Naive thymus-derived CD4-positive, alpha-beta T cell (primary cell): ENCODE data around the gene KRTAP4-2. TPM values are rescaled to one million over a fixed set of nuclear protein-coding genes. Genes with fewer than 3 reads are reported as not detected.
A peak's percentile ranks its signal among the peaks of the same experiment; 100 is the strongest.
"Not testable (repeated sequence)": the region's sequence is repeated elsewhere in the genome, so short reads cannot be mapped to it uniquely, and the experiment has no call there.

Experiments
- ATAC-seq: fragments of 150-1000 bp; cut with Tn5 transposase; 2 replicates; pipeline ENCODE4 v1.10.0; 2021; ENCODE audit warnings: mild to moderate bottlenecking, moderate library complexity
- CTCF ChIA-PET: fragments of 350-600 bp; sonication (Branson Sonifier 250); formaldehyde crosslinking; loops from one replicate; lab custom pipeline; 2021; ENCODE audit warnings: antibody characterized with exemption; lab: Charles Lee
- POLR2A ChIA-PET: fragments of 350-600 bp; sonication (Branson Sonifier 250); formaldehyde crosslinking; loops from one replicate; lab custom pipeline; 2021; ENCODE audit warnings: antibody characterized with exemption, inconsistent platforms; lab: Charles Lee
- DNase-seq, 9 donors: peaks; one replicate each; pipeline versions ENCODE4 v3.0.0 to v3.0.0-alpha.2; 2020 to 2022; ENCODE audit warnings: mixed read lengths in 1 of 9
- H3K27ac ChIP-seq: one replicate; pipeline ENCODE4 v1.7.0; 2013; ENCODE audit warnings: mild to moderate bottlenecking, low read depth, low read length, moderate library complexity
- H3K27me3 ChIP-seq, 2 donors: one replicate each; pipeline ENCODE4 v1.7.0; 2013; ENCODE audit warnings: low read length in 2 of 2, mild to moderate bottlenecking in 2 of 2, moderate library complexity in 2 of 2; ENCODE audit not compliant: control insufficient read depth in 2 of 2, insufficient read depth in 2 of 2
- H3K36me3 ChIP-seq, 3 experiments: 1 replicate in 2 of 3; 2 replicates in 1 of 3; pipeline ENCODE4 v1.7.0; 2013; ENCODE audit warnings: low read length in 3 of 3, mild to moderate bottlenecking in 3 of 3, moderate library complexity in 1 of 3; ENCODE audit not compliant: insufficient read depth in 3 of 3, control insufficient read depth in 2 of 3
- H3K4me1 ChIP-seq, 2 donors: one replicate each; pipeline ENCODE4 v1.7.0; 2013; ENCODE audit warnings: low read length in 2 of 2, mild to moderate bottlenecking in 2 of 2, moderate library complexity in 1 of 2; ENCODE audit not compliant: control insufficient read depth in 2 of 2, insufficient read depth in 2 of 2
- H3K4me3 ChIP-seq: 2 replicates; pipeline ENCODE4 v1.7.0; 2013; ENCODE audit warnings: mild to moderate bottlenecking, low read length
- H3K9me3 ChIP-seq, 3 experiments: 1 replicate in 2 of 3; 2 replicates in 1 of 3; pipeline ENCODE4 v1.7.0; 2013; ENCODE audit warnings: low read length in 3 of 3; ENCODE audit not compliant: control insufficient read depth in 2 of 3
- H3K27ac Mint-ChIP-seq, 9 donors: one replicate each; pipeline ENCODE4 v1.8.0; 2020 to 2022; ENCODE audit warnings: mixed read lengths in 9 of 9, mild to moderate bottlenecking in 8 of 9, moderate library complexity in 5 of 9, inconsistent platforms in 2 of 9
- H3K27me3 Mint-ChIP-seq, 5 donors: one replicate each; pipeline ENCODE4 v1.8.0; 2021 to 2022; ENCODE audit warnings: mixed read lengths in 5 of 5, mild to moderate bottlenecking in 1 of 5
- H3K36me3 Mint-ChIP-seq, 5 donors: one replicate each; pipeline ENCODE4 v1.8.0; 2020 to 2022; ENCODE audit warnings: mixed read lengths in 5 of 5, mild to moderate bottlenecking in 3 of 5, inconsistent platforms in 1 of 5
- H3K4me1 Mint-ChIP-seq, 7 donors: one replicate each; pipeline ENCODE4 v1.8.0; 2020 to 2022; ENCODE audit warnings: mixed read lengths in 7 of 7, mild to moderate bottlenecking in 3 of 7, inconsistent platforms in 1 of 7
- H3K4me3 Mint-ChIP-seq, 10 donors: one replicate each; pipeline ENCODE4 v1.8.0; 2020 to 2022; ENCODE audit warnings: mild to moderate bottlenecking in 10 of 10, mixed read lengths in 10 of 10, moderate library complexity in 6 of 10, inconsistent platforms in 2 of 10
- H3K9me3 Mint-ChIP-seq, 11 donors: one replicate each; pipeline ENCODE4 v1.8.0; 2020 to 2022; ENCODE audit warnings: mixed read lengths in 11 of 11, mild to moderate bottlenecking in 4 of 11, inconsistent platforms in 1 of 11, moderate library complexity in 1 of 11
- intact Hi-C, 2 donors: fragments of 100-400 bp; cut with micrococcal nuclease; formaldehyde crosslinking; loops; one replicate each; pipeline ENCODE4 v1.15.1; 2023
- polyA plus RNA-seq, 2 donors: library from polyadenylated mRNA; unstranded; fragments of 300-500 nt; fragmentation: Illumina TruSeq; gene quantifications; one replicate each; pipeline ENCODE4 v1.2.3, GENCODE V29; 2021
- total RNA-seq, 6 experiments: library from RNA in 5 of 6; stranded (reverse) in 5 of 6; gene quantifications; 1 replicate in 5 of 6; 2 replicates in 1 of 6; pipeline ENCODE4 v1.2.3 and lab custom pipeline; 2021 to 2026

Gene KRTAP4-2
- total RNA-seq (not detected), polyA plus RNA-seq (not detected), total RNA-seq (lab: John Stamatoyannopoulos, UW) (not detected)

DNA sequence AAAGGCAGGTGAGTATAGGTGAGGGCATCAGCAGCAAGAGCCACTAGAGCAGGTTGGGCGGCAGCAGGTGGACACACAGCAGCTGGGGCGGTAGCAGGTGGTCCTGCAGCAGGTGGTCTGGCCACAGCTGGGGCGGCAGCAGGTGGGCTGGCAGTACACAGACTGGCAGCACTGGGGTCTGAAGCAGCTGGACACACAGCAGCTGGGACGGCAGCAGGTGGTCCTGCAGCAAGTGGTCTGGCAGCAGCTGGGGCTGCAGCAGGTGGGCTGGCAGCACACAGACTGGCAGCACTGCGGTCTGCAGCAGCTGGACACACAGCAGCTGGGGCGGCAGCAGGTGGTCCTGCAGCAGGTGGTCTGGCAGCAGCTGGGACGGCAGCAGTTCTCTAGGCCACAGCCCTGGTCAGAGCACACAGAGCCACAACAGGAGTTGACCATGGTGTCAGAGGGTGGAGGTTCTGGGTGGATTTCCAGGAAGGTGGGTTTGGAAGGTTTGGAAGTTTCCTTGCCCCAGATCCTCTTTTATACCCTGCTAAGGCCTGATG, at the start of gene KRTAP4-2:
KRTAP4-2 (minus strand) TSS at position 495 of the 545 bp plus-strand sequence; CDS start at position 438, 57 bp downstream.
- intact Hi-C loops = no loop called here
- peaks cover 0 to 10% (median 0%) of the 10 kb centered on the region in 5 donors for H3K27me3 Mint-ChIP-seq
- no peak within 1 kb of the TSS for H3K4me3 ChIP-seq
- H3K9me3 Mint-ChIP-seq = no peaks in the 10 kb centered on the region
- peak within 1 kb of the TSS in 2 of 9 donors; percentile 41 to 46 for H3K27ac Mint-ChIP-seq
- no peaks in the 10 kb centered on the region for H3K9me3 ChIP-seq
- no peak within 1 kb of the TSS for H3K4me3 Mint-ChIP-seq
- H3K27me3 ChIP-seq = no peaks in the 10 kb centered on the region
- no peaks in the 10 kb centered on the region for H3K4me1 ChIP-seq
- H3K27ac ChIP-seq = no peak within 1 kb of the TSS
- no peaks in the 10 kb centered on the region for H3K36me3 Mint-ChIP-seq
- ChIA-PET CTCF (no interaction called here), POLR2A (no interaction called here)
- ATAC-seq (no peak), DNase-seq (no peak)
- no peaks in the 10 kb centered on the region for H3K36me3 ChIP-seq
- H3K4me1 Mint-ChIP-seq = peaks cover 0 to 10% (median 5%) of the 10 kb centered on the region in 7 donors

DNA sequence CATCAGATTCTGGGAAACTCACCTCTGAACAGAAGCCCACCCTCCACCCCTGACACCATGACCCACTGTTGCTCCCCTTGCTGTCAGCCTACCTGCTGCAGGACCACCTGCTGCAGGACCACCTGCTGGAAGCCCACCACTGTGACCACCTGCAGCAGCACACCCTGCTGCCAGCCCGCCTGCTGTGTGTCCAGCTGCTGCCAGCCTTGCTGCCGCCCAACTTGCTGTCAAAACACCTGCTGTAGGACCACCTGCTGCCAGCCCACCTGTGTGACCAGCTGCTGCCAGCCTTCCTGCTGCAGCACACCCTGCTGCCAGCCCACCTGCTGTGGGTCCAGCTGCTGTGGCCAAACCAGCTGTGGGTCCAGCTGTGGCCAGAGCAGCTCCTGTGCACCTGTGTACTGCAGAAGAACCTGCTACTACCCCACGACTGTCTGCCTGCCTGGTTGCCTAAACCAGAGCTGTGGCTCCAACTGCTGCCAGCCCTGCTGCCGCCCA, 48.6 kb upstream of the KRTAP4-2 start, which contains the start of gene KRTAP9-2:
KRTAP9-2 (plus strand) TSS at position 51 of the 498 bp plus-strand sequence; CDS start at position 58, 7 bp downstream.
- H3K4me3 Mint-ChIP-seq, ATAC-seq, H3K27me3 ChIP-seq, DNase-seq, H3K36me3 ChIP-seq, POLR2A ChIA-PET, intact Hi-C loops, H3K27ac Mint-ChIP-seq, H3K27ac ChIP-seq, CTCF ChIA-PET, H3K36me3 Mint-ChIP-seq, H3K4me1 ChIP-seq, H3K9me3 Mint-ChIP-seq, H3K9me3 ChIP-seq, H3K4me3 ChIP-seq: not testable (repeated sequence)
- H3K27me3 Mint-ChIP-seq = peaks cover 0 to 16% (median 0%) of the 10 kb centered on the region in 5 donors
- H3K4me1 Mint-ChIP-seq = peaks cover 0 to 15% (median 7%) of the 10 kb centered on the region in 7 donors

DNA sequence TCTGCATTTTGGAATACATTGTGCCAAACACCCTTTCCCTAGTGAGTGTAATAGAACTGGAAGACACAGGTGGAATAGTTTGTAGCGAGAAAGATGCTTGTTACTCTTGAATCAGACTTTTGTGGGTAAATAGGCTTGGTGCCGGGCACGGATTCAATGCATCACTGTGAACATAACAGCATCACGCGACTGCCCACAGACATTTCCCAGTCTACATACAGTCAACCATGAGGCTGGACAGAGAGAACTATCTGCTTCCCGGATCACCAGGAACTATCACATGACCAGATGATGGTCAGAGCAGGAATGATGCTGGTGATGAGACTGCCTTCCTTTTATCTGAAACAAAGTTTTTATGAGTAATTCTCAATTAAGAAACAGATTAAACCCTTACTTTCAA, 48.0 kb upstream of the KRTAP4-2 start:
- Histone ChIP-seq H3K9me3 (no peaks in the 10 kb centered on the region), H3K4me3 (no peak overlapping the region), H3K27ac (no peak overlapping the region), H3K27me3 (peaks cover 0 to 6% of the 10 kb centered on the region in 2 donors), H3K36me3 (no peaks in the 10 kb centered on the region), H3K4me1 (no peaks in the 10 kb centered on the region)
- CTCF ChIA-PET = no interaction called here
- ATAC-seq (no peak), DNase-seq (no peak)
- peaks cover 0 to 4% (median 0%) of the 10 kb centered on the region in 11 donors for H3K9me3 Mint-ChIP-seq
- H3K36me3 Mint-ChIP-seq = no peaks in the 10 kb centered on the region
- intact Hi-C loops = no loop called here
- H3K27ac Mint-ChIP-seq = no peak overlapping the region
- H3K4me1 Mint-ChIP-seq = peaks cover 0 to 15% (median 11%) of the 10 kb centered on the region in 7 donors
- POLR2A ChIA-PET = no interaction called here
- H3K4me3 Mint-ChIP-seq = no peak overlapping the region
- peaks cover 0 to 17% (median 0%) of the 10 kb centered on the region in 5 donors for H3K27me3 Mint-ChIP-seq

DNA sequence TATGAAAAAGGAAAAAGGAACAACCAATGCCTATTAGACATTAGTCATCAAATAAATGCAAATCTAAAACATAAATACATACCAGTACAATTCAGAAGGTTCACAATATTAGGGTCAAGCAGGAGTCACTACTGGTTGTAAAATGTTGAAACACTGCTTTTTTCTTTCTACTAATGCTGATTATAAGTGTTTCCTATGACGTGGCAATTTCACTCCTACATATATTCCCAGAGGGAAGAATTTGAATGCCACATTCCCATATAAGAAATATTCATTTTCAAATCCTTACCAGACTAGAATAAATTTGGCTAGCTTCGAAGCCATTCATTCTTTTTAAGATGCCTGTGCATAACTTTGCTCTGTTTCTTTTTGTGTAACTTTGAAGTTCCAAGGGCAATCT, 45.8 kb upstream of the KRTAP4-2 start:
- peaks cover 0 to 4% (median 0%) of the 10 kb centered on the region in 5 donors for H3K36me3 Mint-ChIP-seq
- no peak overlapping the region for H3K27ac Mint-ChIP-seq
- Histone ChIP-seq H3K4me3 (no peak overlapping the region), H3K27ac (no peak overlapping the region), H3K9me3 (no peaks in the 10 kb centered on the region), H3K4me1 (no peaks in the 10 kb centered on the region), H3K36me3 (no peaks in the 10 kb centered on the region), H3K27me3 (peaks cover 0 to 6% of the 10 kb centered on the region in 2 donors)
- H3K9me3 Mint-ChIP-seq = peaks cover 0 to 9% (median 0%) of the 10 kb centered on the region in 11 donors
- ChIA-PET CTCF (no interaction called here), POLR2A (no interaction called here)
- H3K4me3 Mint-ChIP-seq = no peak overlapping the region
- peaks cover 0 to 11% (median 0%) of the 10 kb centered on the region in 5 donors for H3K27me3 Mint-ChIP-seq
- peaks cover 0 to 6% (median 0%) of the 10 kb centered on the region in 7 donors for H3K4me1 Mint-ChIP-seq
- no peak for ATAC-seq
- intact Hi-C loops = no loop called here
- DNase-seq = no peak

DNA sequence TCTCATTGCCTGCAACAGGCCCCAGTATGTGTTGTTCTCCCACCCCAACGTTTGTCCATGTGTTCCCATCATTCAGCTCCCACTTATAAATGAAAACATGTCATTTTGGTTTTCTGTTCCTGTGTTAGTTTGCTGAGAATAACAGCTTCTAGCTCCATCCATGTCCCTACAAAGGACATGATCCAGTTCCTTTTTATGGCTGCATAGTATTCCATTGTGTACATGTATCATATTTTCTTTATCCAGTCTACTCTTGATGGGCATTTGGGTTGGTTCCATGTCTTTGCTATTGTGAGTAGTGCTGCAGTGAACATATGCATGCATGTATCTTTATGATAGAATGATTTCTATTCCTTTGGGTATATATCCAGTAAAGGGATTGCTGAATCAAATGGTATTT, 37.7 kb upstream of the KRTAP4-2 start:
- Histone ChIP-seq H3K9me3 (no peaks in the 10 kb centered on the region), H3K27me3 (peaks cover 0 to 5% of the 10 kb centered on the region in 2 donors), H3K27ac (no peak overlapping the region), H3K4me3 (no peak overlapping the region), H3K4me1 (no peaks in the 10 kb centered on the region), H3K36me3 (no peaks in the 10 kb centered on the region)
- ATAC-seq (no peak), DNase-seq (no peak)
- H3K4me3 Mint-ChIP-seq = no peak overlapping the region
- peaks cover 0 to 13% (median 6%) of the 10 kb centered on the region in 7 donors for H3K4me1 Mint-ChIP-seq
- H3K9me3 Mint-ChIP-seq = peaks cover 0 to 9% (median 0%) of the 10 kb centered on the region in 11 donors
- ChIA-PET POLR2A (interaction anchor here (0.6 kb wide), 1 partner anchor 1144 kb away, joined by 3 read pairs; no protein-coding TSS in a partner anchor), CTCF (interaction anchor here (0.6 to 1.2 kb wide), 2 partner anchors 14 to 106 kb away, joined by 3 read pairs; no protein-coding TSS in a partner anchor)
- peaks cover 0 to 15% (median 5%) of the 10 kb centered on the region in 5 donors for H3K27me3 Mint-ChIP-seq
- peaks cover 0 to 4% (median 0%) of the 10 kb centered on the region in 5 donors for H3K36me3 Mint-ChIP-seq
- intact Hi-C loops = no loop called here
- no peak overlapping the region for H3K27ac Mint-ChIP-seq

DNA sequence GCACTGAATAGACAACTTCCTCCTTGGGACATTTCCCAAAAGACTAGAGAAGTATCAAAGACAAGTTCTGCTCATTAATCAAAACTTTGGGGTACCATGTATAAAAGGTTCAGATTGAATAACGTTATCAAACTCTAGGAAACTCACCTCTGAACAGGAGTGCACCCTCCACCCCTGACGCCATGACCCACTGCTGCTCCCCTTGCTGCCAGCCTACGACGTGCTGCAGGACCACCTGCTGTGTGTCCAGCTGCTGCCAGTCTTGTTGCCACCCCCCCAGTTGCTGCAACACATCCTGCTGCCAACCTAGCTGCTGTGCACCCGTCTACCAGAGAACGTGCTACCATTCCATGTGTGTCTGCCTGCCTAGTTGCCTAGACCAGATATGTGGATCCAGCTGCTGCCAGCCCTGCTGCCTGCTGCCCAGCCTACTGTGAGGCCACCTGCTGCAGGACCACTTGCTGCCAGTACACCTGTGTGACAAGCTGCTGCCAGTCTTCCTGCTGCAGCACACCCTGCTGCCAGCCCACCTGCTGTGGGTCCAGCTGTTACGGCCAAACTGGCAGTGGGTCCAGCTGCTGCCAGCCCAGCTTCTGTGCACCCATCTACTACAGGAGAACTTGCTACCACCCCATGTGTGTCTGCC, 34.6 kb upstream of the KRTAP4-2 start:
- Histone ChIP-seq H3K9me3 (no peaks in the 10 kb centered on the region), H3K27ac (no peak overlapping the region), H3K36me3 (no peaks in the 10 kb centered on the region), H3K27me3 (peaks cover 0 to 5% of the 10 kb centered on the region in 2 donors), H3K4me3 (no peak overlapping the region), H3K4me1 (no peaks in the 10 kb centered on the region)
- peaks cover 0 to 13% (median 6%) of the 10 kb centered on the region in 7 donors for H3K4me1 Mint-ChIP-seq
- ChIA-PET CTCF (interaction anchor here (0.5 to 1.0 kb wide), 2 partner anchors 99 to 102 kb away, joined by 3 read pairs; no protein-coding TSS in a partner anchor), POLR2A (interaction anchor here (0.8 kb wide), 1 partner anchor 94 kb away, joined by 3 read pairs; no protein-coding TSS in a partner anchor)
- H3K27ac Mint-ChIP-seq = peak overlapping the region in 1 of 9 donors; percentile 36
- H3K9me3 Mint-ChIP-seq = peaks cover 0 to 6% (median 0%) of the 10 kb centered on the region in 11 donors
- H3K4me3 Mint-ChIP-seq = no peak overlapping the region
- ATAC-seq (no peak), DNase-seq (no peak)
- H3K27me3 Mint-ChIP-seq = peaks cover 0 to 28% (median 15%) of the 10 kb centered on the region in 5 donors
- intact Hi-C loops = loop anchor here in 1 of 2 donors (5.0 kb wide), 1 partner anchor 110 kb away; no protein-coding TSS in a partner anchor
- no peaks in the 10 kb centered on the region for H3K36me3 Mint-ChIP-seq
